Panc1 (cell line): ENCODE data around the gene RNU2-63P. TPM values are rescaled to one million over a fixed set of nuclear protein-coding genes. Genes with fewer than 3 reads are reported as not detected.

ENCODE experiments used
- ATAC-seq: fragments of 200-7000 bp; cut with Tn5 transposase; 2 replicates; pipeline ENCODE4 v1.9.1; 2020; ENCODE audit warnings: mild to moderate bottlenecking, moderate library complexity
- BruUV-seq: library from RNA; stranded (reverse); fragments of 400-500 nt; replicated peaks from 2 replicates; lab custom pipeline; 2021; lab: Mats Ljungman, UMichigan
- CTCF ChIA-PET: fragments of 300-600 bp; sonication (Branson Sonifier 250); formaldehyde crosslinking; loops from one replicate; lab custom pipeline; 2022; ENCODE audit warnings: antibody characterized with exemption; lab: Charles Lee
- POLR2A ChIA-PET: fragments of 300-600 bp; sonication (Branson Sonifier 250); formaldehyde crosslinking; loops from one replicate; lab custom pipeline; 2022; ENCODE audit warnings: antibody characterized with exemption; lab: Charles Lee
- DNase-seq: peaks from one replicate; pipeline ENCODE4 v3.0.0-alpha.2; 2010; ENCODE audit warnings: low read depth, low spot score
- H3K27ac ChIP-seq: 2 replicates; pipeline ENCODE4 v1.5.1; 2011; ENCODE audit warnings: mild to moderate bottlenecking, low read length, inconsistent platforms
- H3K27me3 ChIP-seq: fragments of 200-500 bp; sonication (Bioruptor generic); 2 replicates; pipeline ENCODE4 v1.6.0; 2014; ENCODE audit warnings: low read length, inconsistent platforms; ENCODE audit not compliant: control insufficient read depth, insufficient read depth
- H3K36me3 ChIP-seq: fragments of 200-500 bp; sonication (Bioruptor generic); 2 replicates; pipeline ENCODE4 v1.5.1; 2014; ENCODE audit warnings: inconsistent platforms, mild to moderate bottlenecking, low read length, moderate library complexity; ENCODE audit not compliant: control insufficient read depth, insufficient read depth
- H3K4me1 ChIP-seq: 2 replicates; pipeline ENCODE4 v1.5.1; 2011; ENCODE audit warnings: inconsistent platforms, mild to moderate bottlenecking, low read length, moderate library complexity; ENCODE audit not compliant: control insufficient read depth, insufficient read depth
- H3K4me3 ChIP-seq, 2 experiments: 2 replicates each; pipeline ENCODE4 v1.5.1; 2011 to 2012; ENCODE audit warnings: low read depth in 2 of 2, low read length in 2 of 2, mild to moderate bottlenecking in 2 of 2, inconsistent platforms in 1 of 2, moderate library complexity in 1 of 2
- H3K9me3 ChIP-seq: fragments of 200-500 bp; sonication (Bioruptor generic); 2 replicates; pipeline ENCODE4 v1.5.1; 2014; ENCODE audit warnings: low read depth, mild to moderate bottlenecking, inconsistent platforms, low read length, moderate library complexity; ENCODE audit not compliant: control insufficient read depth, insufficient read depth
- POLR2AphosphoS5 ChIP-seq: IDR thresholded peaks from 2 replicates; pipeline ENCODE4 v1.6.1; 2012; ENCODE audit warnings: mild to moderate bottlenecking, low read depth, low read length, moderate library complexity
- SIN3A ChIP-seq: IDR thresholded peaks from 2 replicates; pipeline ENCODE4 v1.6.1; 2012; ENCODE audit warnings: low read depth, mild to moderate bottlenecking, low read length, moderate library complexity, borderline replicate concordance; ENCODE audit not compliant: insufficient read depth
- TCF7L2 ChIP-seq: IDR thresholded peaks from 2 replicates; pipeline ENCODE4 v1.6.1; 2011; ENCODE audit warnings: mild to moderate bottlenecking, low read depth, low read length, inconsistent platforms
- in situ Hi-C: cut with HindIII; loops from 2 replicates; pipeline ENCODE4 v1.10.0; 2016; ENCODE audit warnings: low sequenced_read_pairs, low pct_unique_long_range_greater_than_20kb
- intact Hi-C: fragments of 100-400 bp; cut with micrococcal nuclease; formaldehyde crosslinking; loops from one replicate; pipeline ENCODE4 v1.10.0; 2022; ENCODE audit not compliant: unreplicated experiment
- total RNA-seq: library from RNA; stranded (reverse); gene quantifications from one replicate; pipeline ENCODE4 v1.2.1, GENCODE V29; 2021; ENCODE audit not compliant: unreplicated experiment
- TF ChIP-seq, protein P1 (sequence below): fragments of 450-650 bp; IDR thresholded peaks from 2 replicates; pipeline ENCODE4 v1.5.1; 2017; ENCODE audit warnings: mild to moderate bottlenecking
- TF ChIP-seq, protein P2 (sequence below), 2 experiments: IDR thresholded peaks; 2 replicates each; pipeline ENCODE4 v1.6.1; 2011 to 2012; ENCODE audit warnings: low read depth in 2 of 2, control low read depth in 1 of 2, low read length in 1 of 2, mild to moderate bottlenecking in 1 of 2, moderate library complexity in 1 of 2; ENCODE audit not compliant: insufficient read depth in 1 of 2

Gene RNU2-63P
- total RNA-seq, 1 experiment from 2014 or later, result 14.0 TPM

DNA sequence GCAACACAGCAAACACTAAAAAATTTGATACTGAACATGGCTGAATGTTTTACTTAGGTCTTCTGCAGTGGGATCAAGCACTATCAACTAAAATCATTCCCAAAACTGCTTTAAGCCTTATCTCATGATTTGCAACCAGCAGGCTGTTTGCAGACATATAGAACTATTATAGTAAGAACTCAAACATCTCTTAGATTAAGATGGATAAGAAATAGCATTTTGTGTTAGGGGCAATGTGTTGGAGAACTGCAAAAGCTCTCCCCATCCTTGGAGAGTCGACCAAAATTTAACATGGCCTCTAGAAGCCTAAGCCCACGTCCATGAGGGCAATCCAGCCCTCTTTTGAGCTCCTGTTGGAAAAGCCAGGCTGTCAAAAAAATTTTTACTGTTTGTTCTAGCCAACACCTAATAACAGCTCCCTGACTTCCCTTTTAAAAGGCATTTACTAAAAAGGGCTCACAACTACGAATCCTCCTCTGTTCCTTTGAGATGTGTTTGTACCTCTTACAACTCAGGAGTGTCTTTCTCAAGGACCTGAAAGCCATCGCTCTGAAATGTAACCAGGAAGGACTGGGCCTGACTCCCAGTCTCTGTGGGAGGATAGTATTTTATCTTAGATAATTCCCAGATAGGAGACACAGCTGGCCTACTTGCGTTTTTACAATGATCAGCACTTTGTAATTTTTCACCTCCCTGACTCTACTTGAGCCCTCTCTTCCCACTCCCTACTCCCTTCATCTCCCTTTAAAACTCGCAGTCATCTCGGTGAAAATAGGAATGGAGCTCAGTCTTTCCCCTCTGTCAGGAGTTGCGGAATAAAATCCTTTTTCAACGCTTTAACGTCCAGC, 37.8 kb upstream of the RNU2-63P start:
- Histone ChIP-seq H3K27me3 (no peaks in the 10 kb centered on the region), H3K27ac (peak overlapping the region; percentile 98), H3K4me3 (peak overlapping the region; percentile 81 to 94), H3K9me3 (no peaks in the 10 kb centered on the region), H3K4me1 (peaks cover 15% of the 10 kb centered on the region; the same call in 1 of the 2 replicates), H3K36me3 (0 out of 2 replicates have a peak, but pooled peaks cover 2% of the 10 kb centered on the region)
- TSS peak; percentile 71 for BruUV-seq
- in situ Hi-C loops, result no loop called here
- TF ChIP-seq POLR2AphosphoS5, result no peak; the same call in 1 of the 2 replicates
- TF ChIP-seq TCF7L2, result no peak
- TF ChIP-seq, protein P1, sequence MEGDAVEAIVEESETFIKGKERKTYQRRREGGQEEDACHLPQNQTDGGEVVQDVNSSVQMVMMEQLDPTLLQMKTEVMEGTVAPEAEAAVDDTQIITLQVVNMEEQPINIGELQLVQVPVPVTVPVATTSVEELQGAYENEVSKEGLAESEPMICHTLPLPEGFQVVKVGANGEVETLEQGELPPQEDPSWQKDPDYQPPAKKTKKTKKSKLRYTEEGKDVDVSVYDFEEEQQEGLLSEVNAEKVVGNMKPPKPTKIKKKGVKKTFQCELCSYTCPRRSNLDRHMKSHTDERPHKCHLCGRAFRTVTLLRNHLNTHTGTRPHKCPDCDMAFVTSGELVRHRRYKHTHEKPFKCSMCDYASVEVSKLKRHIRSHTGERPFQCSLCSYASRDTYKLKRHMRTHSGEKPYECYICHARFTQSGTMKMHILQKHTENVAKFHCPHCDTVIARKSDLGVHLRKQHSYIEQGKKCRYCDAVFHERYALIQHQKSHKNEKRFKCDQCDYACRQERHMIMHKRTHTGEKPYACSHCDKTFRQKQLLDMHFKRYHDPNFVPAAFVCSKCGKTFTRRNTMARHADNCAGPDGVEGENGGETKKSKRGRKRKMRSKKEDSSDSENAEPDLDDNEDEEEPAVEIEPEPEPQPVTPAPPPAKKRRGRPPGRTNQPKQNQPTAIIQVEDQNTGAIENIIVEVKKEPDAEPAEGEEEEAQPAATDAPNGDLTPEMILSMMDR, result no peak
- no peak; the same call in 1 of the 2 replicates for TF ChIP-seq SIN3A
- TF ChIP-seq, protein P2, sequence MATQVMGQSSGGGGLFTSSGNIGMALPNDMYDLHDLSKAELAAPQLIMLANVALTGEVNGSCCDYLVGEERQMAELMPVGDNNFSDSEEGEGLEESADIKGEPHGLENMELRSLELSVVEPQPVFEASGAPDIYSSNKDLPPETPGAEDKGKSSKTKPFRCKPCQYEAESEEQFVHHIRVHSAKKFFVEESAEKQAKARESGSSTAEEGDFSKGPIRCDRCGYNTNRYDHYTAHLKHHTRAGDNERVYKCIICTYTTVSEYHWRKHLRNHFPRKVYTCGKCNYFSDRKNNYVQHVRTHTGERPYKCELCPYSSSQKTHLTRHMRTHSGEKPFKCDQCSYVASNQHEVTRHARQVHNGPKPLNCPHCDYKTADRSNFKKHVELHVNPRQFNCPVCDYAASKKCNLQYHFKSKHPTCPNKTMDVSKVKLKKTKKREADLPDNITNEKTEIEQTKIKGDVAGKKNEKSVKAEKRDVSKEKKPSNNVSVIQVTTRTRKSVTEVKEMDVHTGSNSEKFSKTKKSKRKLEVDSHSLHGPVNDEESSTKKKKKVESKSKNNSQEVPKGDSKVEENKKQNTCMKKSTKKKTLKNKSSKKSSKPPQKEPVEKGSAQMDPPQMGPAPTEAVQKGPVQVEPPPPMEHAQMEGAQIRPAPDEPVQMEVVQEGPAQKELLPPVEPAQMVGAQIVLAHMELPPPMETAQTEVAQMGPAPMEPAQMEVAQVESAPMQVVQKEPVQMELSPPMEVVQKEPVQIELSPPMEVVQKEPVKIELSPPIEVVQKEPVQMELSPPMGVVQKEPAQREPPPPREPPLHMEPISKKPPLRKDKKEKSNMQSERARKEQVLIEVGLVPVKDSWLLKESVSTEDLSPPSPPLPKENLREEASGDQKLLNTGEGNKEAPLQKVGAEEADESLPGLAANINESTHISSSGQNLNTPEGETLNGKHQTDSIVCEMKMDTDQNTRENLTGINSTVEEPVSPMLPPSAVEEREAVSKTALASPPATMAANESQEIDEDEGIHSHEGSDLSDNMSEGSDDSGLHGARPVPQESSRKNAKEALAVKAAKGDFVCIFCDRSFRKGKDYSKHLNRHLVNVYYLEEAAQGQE (IDR thresholded peaks at IDR 0.05; ENCODE audit: insufficient read depth in 1 of 2, low read depth in 2 of 2, low read length in 1 of 2), result no peak
- no peak for ATAC-seq
- ChIA-PET POLR2A (interaction anchor here (1.0 kb wide), 1 partner anchor 38 kb away, joined by 5 read pairs; the partner anchor contains the start of gene RNU2-63P), CTCF (no interaction called here)
- intact Hi-C loops, result no loop called here
- no peak for DNase-seq

DNA sequence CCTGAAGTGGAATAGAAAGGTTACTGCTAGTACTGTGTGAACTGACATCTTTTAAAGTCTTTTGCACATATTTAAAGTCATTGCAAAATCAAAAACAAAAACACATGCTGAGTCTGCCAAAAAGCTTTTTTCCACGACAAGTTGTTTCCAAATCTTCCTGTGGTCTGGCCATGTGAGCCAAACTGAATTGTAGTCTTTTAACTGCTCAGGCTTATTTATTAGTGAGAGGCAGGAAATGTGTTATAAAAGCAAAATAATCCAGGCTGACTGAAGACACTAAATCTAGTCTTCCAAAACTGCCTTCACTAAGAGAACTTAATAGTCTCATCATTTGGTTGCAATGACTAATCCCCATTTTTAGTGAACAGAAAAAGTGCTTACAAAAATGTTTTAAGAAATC, 36.9 kb upstream of the RNU2-63P start:
- no peaks in the 10 kb centered on the region for H3K27me3 ChIP-seq
- intact Hi-C loops, result no loop called here
- DNase-seq, result no peak
- ChIA-PET POLR2A (no interaction called here), CTCF (no interaction called here)
- TF ChIP-seq POLR2AphosphoS5 (no peak), SIN3A (no peak)
- TF ChIP-seq, protein P2 (IDR thresholded peaks at IDR 0.05; ENCODE audit: insufficient read depth in 1 of 2, low read depth in 2 of 2, low read length in 1 of 2), result no peak
- TF ChIP-seq, protein P1, result no peak
- no peak overlapping the region for H3K27ac ChIP-seq
- H3K4me3 ChIP-seq, result no peak overlapping the region
- in situ Hi-C loops, result no loop called here
- BruUV-seq, result no TSS peak
- 0 out of 2 replicates have a peak, but pooled peaks cover 2% of the 10 kb centered on the region for H3K36me3 ChIP-seq
- ATAC-seq, result no peak
- peaks cover 15% of the 10 kb centered on the region; the same call in 1 of the 2 replicates for H3K4me1 ChIP-seq
- no peaks in the 10 kb centered on the region for H3K9me3 ChIP-seq
